HEK293T (cell line): ENCODE data around the gene PXDC1.
"Not testable (repeated sequence)": the region's sequence is repeated elsewhere in the genome, so short reads cannot be mapped to it uniquely, and the experiment has no call there.

Experiments
- CTCF ChIA-PET: fragments of 350-600 bp; formaldehyde crosslinking; extraction: SDS; loops from one replicate; lab custom pipeline; 2021; ENCODE audit warnings: antibody characterized with exemption, inconsistent platforms; lab: Yijun Ruan, JAX
- POLR2A ChIA-PET: fragments of 350-600 bp; formaldehyde crosslinking; extraction: SDS; loops from one replicate; lab custom pipeline; 2020; ENCODE audit warnings: antibody characterized with exemption, inconsistent platforms; lab: Yijun Ruan, JAX
- DNase-seq: peaks from one replicate; pipeline ENCODE4 v3.0.0; 2012; ENCODE audit warnings: mixed read lengths; ENCODE audit errors: extremely low spot score
- ARNT ChIP-seq: fragments of 450-650 bp; IDR thresholded peaks from 2 replicates; pipeline ENCODE4 v1.6.1; 2017; ENCODE audit warnings: mild to moderate bottlenecking
- BHLHE40 ChIP-seq: fragments of 450-650 bp; IDR thresholded peaks from 2 replicates; pipeline ENCODE4 v1.6.1; 2016; ENCODE audit warnings: mild to moderate bottlenecking, moderate library complexity, borderline replicate concordance
- CTBP1 ChIP-seq: fragments of 450-650 bp; IDR thresholded peaks from 2 replicates; pipeline ENCODE4 v1.6.1; 2016; ENCODE audit warnings: borderline replicate concordance
- ELF4 ChIP-seq: fragments of 450-650 bp; IDR thresholded peaks from 2 replicates; pipeline ENCODE4 v1.6.1; 2017; ENCODE audit warnings: antibody characterized with exemption
- FOXA1 ChIP-seq: fragments of 450-650 bp; IDR thresholded peaks from 2 replicates; pipeline ENCODE4 v1.6.1; 2016; ENCODE audit warnings: mild to moderate bottlenecking
- FOXK2 ChIP-seq: fragments of 450-650 bp; IDR thresholded peaks from 2 replicates; pipeline ENCODE4 v1.6.1; 2016; ENCODE audit warnings: mild to moderate bottlenecking
- FOXM1 ChIP-seq: fragments of 450-650 bp; IDR thresholded peaks from 2 replicates; pipeline ENCODE4 v1.6.1; 2017; ENCODE audit warnings: mild to moderate bottlenecking, borderline replicate concordance
- HDGF ChIP-seq: fragments of 450-650 bp; IDR thresholded peaks from 2 replicates; pipeline ENCODE4 v1.6.1; 2017; ENCODE audit warnings: antibody characterized with exemption, borderline replicate concordance
- L3MBTL2 ChIP-seq: fragments of 450-650 bp; conservative IDR thresholded peaks from 2 replicates; pipeline ENCODE4 v1.6.1; 2016; ENCODE audit warnings: mild to moderate bottlenecking
- LEF1 ChIP-seq: fragments of 450-650 bp; IDR thresholded peaks from 2 replicates; pipeline ENCODE4 v1.6.1; 2017; ENCODE audit warnings: mild to moderate bottlenecking, borderline replicate concordance
- NFRKB ChIP-seq: fragments of 450-650 bp; IDR thresholded peaks from 2 replicates; pipeline ENCODE4 v1.6.1; 2016; ENCODE audit warnings: mild to moderate bottlenecking, moderate library complexity
- SP1 ChIP-seq: fragments of 450-650 bp; IDR thresholded peaks from 2 replicates; pipeline ENCODE4 v1.6.1; 2017
- SUZ12 ChIP-seq: fragments of 450-650 bp; IDR thresholded peaks from 2 replicates; pipeline ENCODE4 v1.6.1; 2016; ENCODE audit warnings: mild to moderate bottlenecking
- TARDBP ChIP-seq: fragments of 450-650 bp; IDR thresholded peaks from 2 replicates; pipeline ENCODE4 v1.6.1; 2016
- ZNF384 ChIP-seq: fragments of 450-650 bp; IDR thresholded peaks from 2 replicates; pipeline ENCODE4 v1.6.1; 2016
- TF ChIP-seq, protein P1 (sequence below): fragments of 450-650 bp; IDR thresholded peaks from 2 replicates; pipeline ENCODE4 v1.6.1; 2016

The PXDC1 gene

DNA sequence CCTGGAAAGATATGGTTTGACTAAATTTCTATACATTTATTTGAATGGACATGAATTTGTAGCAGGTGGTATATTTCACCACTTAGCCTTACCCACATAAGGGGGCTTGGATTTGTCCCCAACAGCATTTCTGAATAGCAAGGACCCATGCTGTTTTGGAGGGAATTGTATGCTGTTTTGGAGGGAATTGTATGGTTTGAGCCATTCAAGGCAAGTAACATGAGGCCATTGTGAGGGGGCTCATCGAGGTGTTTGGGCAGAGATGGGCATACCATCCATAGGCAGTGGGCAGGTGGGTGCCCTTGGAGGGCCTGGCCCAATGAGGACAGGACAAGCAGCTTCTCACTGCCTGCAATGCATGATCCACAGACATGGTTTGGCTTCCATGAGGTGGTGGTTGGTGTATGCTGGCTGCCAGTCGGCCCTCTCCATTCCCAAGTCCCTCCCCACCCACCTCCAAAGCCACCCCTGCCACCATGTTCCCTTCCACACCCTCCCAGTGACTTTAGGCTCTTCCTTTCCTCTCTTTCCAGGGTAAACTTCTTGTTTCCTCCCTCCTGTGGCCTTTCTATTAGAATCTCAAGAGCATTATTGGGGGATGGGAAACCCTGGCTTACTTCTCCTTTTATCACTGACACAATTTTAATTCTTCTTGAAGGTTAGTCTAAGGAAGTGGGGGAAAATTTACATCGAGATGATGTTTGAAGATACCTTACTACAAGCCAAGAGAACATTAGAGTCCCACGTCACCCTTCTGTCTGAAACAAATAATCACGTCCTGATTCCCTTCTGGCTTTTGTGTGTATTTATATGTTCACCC is 13.2 kb upstream of the PXDC1 start:
- no peak for DNase-seq
- ChIA-PET POLR2A (no interaction called here), CTCF (interaction anchor here (0.6 kb wide), 1 partner anchor 1631 kb away, joined by 5 read pairs; no protein-coding TSS in a partner anchor)
- TF ChIP-seq HDGF (no peak), NFRKB (no peak), CTBP1 (no peak)

GRCh38 chr6:3762852-3763251 is 11.3 kb upstream of the PXDC1 start:
- TF ChIP-seq FOXK2 (no peak), HDGF (no peak), ARNT (no peak), BHLHE40 (no peak), ELF4 (no peak), L3MBTL2 (no peak), CTBP1 (no peak), TARDBP (no peak), ZNF384 (no peak), LEF1 (no peak), SP1 (no peak), NFRKB (no peak), SUZ12 (no peak), FOXA1 (no peak), FOXM1 (no peak)
- TF ChIP-seq, protein P1, sequence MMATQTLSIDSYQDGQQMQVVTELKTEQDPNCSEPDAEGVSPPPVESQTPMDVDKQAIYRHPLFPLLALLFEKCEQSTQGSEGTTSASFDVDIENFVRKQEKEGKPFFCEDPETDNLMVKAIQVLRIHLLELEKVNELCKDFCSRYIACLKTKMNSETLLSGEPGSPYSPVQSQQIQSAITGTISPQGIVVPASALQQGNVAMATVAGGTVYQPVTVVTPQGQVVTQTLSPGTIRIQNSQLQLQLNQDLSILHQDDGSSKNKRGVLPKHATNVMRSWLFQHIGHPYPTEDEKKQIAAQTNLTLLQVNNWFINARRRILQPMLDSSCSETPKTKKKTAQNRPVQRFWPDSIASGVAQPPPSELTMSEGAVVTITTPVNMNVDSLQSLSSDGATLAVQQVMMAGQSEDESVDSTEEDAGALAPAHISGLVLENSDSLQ, result no peak
- no peak for DNase-seq
- POLR2A ChIA-PET, result no interaction called here
- CTCF ChIA-PET, result no interaction called here

DNA sequence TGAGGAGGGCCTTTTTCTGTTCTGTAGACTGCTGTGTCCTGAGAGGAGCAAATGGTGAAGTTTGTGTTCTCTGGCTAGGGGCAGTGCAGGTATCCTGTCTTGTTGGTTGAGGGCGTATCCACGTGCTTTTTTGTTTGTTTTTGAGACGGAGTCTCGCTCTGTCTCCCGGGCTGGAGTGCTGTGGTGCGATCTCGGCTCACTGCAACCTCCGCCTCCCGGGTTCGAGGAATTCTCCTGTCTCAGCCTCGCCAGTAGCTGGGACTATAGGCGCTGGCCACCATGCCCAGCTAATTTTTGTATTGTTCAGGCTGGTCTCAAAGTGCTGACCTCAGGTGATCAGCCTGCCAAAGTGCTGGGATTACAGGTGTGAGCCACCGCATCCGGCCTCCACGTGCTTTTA is 10.8 kb upstream of the PXDC1 start:
- DNase-seq, result no peak
- no peak for TF ChIP-seq ZNF384
- no peak for TF ChIP-seq L3MBTL2
- no peak for TF ChIP-seq TARDBP
- no peak for TF ChIP-seq SUZ12
- TF ChIP-seq NFRKB, result no peak
- no peak for TF ChIP-seq ARNT
- ChIA-PET CTCF (no interaction called here), POLR2A (no interaction called here)

DNA sequence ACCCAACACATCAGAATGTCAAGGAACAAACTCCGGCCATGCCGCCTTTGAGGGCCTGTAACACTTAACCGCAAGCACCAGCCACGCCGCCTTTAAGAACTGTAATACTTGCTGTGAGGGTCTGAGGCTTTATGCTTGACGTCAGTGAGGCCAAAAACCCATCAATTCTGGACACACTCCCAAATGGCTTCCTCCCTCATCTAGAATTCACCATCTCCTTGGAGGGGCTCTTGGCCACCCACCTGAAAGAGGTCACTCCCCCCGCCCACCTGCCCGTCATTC is 10.4 kb upstream of the PXDC1 start:
- TF ChIP-seq FOXK2, result no peak
- TF ChIP-seq ELF4, result no peak
- no peak for TF ChIP-seq SUZ12
- no peak for TF ChIP-seq SP1
- no peak for TF ChIP-seq FOXM1
- no peak for TF ChIP-seq LEF1
- no peak for TF ChIP-seq ARNT
- TF ChIP-seq ZNF384, result no peak
- TF ChIP-seq BHLHE40, result no peak
- TF ChIP-seq NFRKB, result no peak
- no peak for TF ChIP-seq CTBP1
- no peak for TF ChIP-seq TARDBP
- TF ChIP-seq, protein P1, result no peak
- TF ChIP-seq HDGF, result no peak
- no peak for TF ChIP-seq L3MBTL2
- TF ChIP-seq FOXA1, result no peak
- ChIA-PET CTCF (no interaction called here), POLR2A (no interaction called here)
- no peak for DNase-seq

GRCh38 chr6:3759646-3760232 is 8.2 kb upstream of the PXDC1 start:
- no peak for DNase-seq
- POLR2A ChIA-PET, result no interaction called here
- CTCF ChIA-PET, result interaction anchor here (0.6 kb wide), 1 partner anchor 139 kb away, joined by 5 read pairs; no protein-coding TSS in a partner anchor
- TF ChIP-seq SP1 (no peak), FOXK2 (no peak), ELF4 (no peak), HDGF (no peak), ZNF384 (no peak), LEF1 (no peak), ARNT (no peak), NFRKB (no peak), CTBP1 (no peak), FOXM1 (no peak), BHLHE40 (no peak)
- TF ChIP-seq, protein P1, result no peak

GRCh38 chr6:3758842-3759144 is 7.3 kb upstream of the PXDC1 start:
- TF ChIP-seq BHLHE40 (no peak), NFRKB (no peak), ZNF384 (no peak), FOXK2 (no peak), FOXA1 (no peak), L3MBTL2 (no peak), CTBP1 (no peak), TARDBP (no peak), SP1 (no peak)
- ChIA-PET CTCF (interaction anchor here (0.8 kb wide), 1 partner anchor 26 kb away, joined by 3 read pairs; no protein-coding TSS in a partner anchor), POLR2A (no interaction called here)
- DNase-seq, result no peak

DNA sequence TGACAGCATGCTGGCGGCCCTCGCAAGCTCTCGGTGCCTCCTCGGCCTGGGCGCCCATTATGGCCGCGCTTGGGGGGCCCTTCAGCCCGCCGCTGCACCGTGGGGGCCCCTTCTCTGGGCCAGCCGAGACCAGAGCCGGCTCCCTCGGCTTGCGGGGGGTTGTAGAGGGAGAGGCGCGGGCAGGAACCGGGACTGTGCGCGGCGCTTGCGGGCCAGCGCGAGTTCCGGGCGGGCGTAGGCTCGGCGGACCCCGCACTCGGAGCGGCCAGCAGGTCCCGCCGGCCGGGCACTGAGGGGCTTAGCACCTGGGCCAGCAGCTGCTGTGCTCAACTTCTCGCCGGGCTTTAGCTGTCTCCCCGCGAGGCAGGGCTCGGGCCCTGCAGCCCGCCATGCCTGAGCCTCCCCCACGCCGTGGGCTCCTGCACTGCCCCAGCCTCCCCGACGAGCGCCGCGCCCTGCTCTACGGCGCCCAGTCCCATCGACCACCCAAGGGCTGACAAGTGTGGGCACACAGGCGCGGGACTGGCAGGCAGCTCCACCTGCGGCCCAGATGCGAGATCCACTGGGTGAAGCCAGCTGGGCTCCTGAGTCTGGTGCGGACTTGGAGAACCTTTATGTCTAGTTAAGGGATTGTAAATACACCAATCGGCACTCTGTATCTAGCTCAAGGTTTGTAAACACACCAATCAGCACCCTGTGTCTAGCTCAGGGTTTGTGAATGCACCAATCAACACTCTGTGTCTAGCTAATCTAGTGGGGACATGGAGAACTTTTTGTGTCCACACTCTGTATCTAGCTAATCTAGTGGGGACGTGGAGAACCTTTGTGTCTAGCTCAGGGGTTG is 6.7 kb upstream of the PXDC1 start:
- POLR2A ChIA-PET, DNase-seq: not testable (repeated sequence)
- CTCF ChIA-PET, result interaction anchor here (0.8 kb wide), 1 partner anchor 26 kb away, joined by 3 read pairs; no protein-coding TSS in a partner anchor
